Right hindlimb (tissue), 1 donor: ENCODE measurements around the gene EVX1.

ENCODE experiments used
- DNase-seq: peaks from one replicate; pipeline ENCODE4 v3.0.0-alpha.2; 2018

Gene EVX1

GRCh38 chr7:27250557-27251070 is 8.0 kb downstream of the EVX1 start:
- no peak for DNase-seq

GRCh38 chr7:27251136-27251651 is 8.6 kb downstream of the EVX1 start:
- DNase-seq, result no peak

- DNase-seq, result no peak
Observed at GRCh38 chr7:27251652-27252590, 9.3 kb downstream of the EVX1 start.

- DNase-seq, result no peak
Observed at GRCh38 chr7:27254625-27255024, 12.0 kb downstream of the EVX1 start.

GRCh38 chr7:27260211-27260610 is 17.6 kb downstream of the EVX1 start:
- DNase-seq, result no peak

GRCh38 chr7:27262121-27262520 is 19.5 kb downstream of the EVX1 start:
- no peak for DNase-seq

- DNase-seq, result no peak
Observed at GRCh38 chr7:27263781-27264180, 21.2 kb downstream of the EVX1 start.

GRCh38 chr7:27269455-27269854 is 26.9 kb downstream of the EVX1 start:
- DNase-seq, result no peak

- DNase-seq, result no peak
Observed at GRCh38 chr7:27271384-27271783, 28.8 kb downstream of the EVX1 start.

GRCh38 chr7:27277628-27278027 is 35.0 kb downstream of the EVX1 start:
- DNase-seq, result no peak

- no peak for DNase-seq
Observed at GRCh38 chr7:27283558-27283957, 41.0 kb downstream of the EVX1 start.

- no peak for DNase-seq
Observed at GRCh38 chr7:27295236-27295635, 52.6 kb downstream of the EVX1 start.

- no peak for DNase-seq
Observed at GRCh38 chr7:27297356-27297755, 54.8 kb downstream of the EVX1 start.
